Activated CD8-positive, alpha-beta memory T cell treated with anti-CD3 and anti-CD28 coated beads for 4 hours (primary cell): ENCODE results near the gene BCL7A.
"Not testable (repeated sequence)": the region's sequence is repeated elsewhere in the genome, so short reads cannot be mapped to it uniquely, and the experiment has no call there.

Source experiments
- DNase-seq, 2 donors: peaks; one replicate each; pipeline ENCODE4 v3.0.0-alpha.2; 2020; ENCODE audit warnings: low read depth in 2 of 2

Gene BCL7A

GRCh38 chr12:122051231-122051876 lies 29.7 kb downstream of the BCL7A start:
- DNase-seq, result no peak

GRCh38 chr12:122052285-122052684 lies 30.6 kb downstream of the BCL7A start:
- DNase-seq, result no peak

- DNase-seq, result no peak
These were observed 33.3 kb downstream of the BCL7A start for GRCh38 chr12:122054842-122055520.

- DNase-seq, result not testable (repeated sequence)
These were observed 34.7 kb downstream of the BCL7A start for GRCh38 chr12:122056406-122056805.

- DNase-seq, result no peak
These were observed 35.5 kb downstream of the BCL7A start for GRCh38 chr12:122057007-122057735.

GRCh38 chr12:122057769-122058168 lies 36.1 kb downstream of the BCL7A start:
- no peak for DNase-seq

GRCh38 chr12:122058549-122059149 lies 37.0 kb downstream of the BCL7A start:
- DNase-seq, result no peak

GRCh38 chr12:122059203-122059960 lies 37.7 kb downstream of the BCL7A start:
- no peak for DNase-seq

GRCh38 chr12:122060081-122060501 lies 38.4 kb downstream of the BCL7A start:
- DNase-seq, result no peak

GRCh38 chr12:122061253-122061652 lies 39.6 kb downstream of the BCL7A start:
- DNase-seq, result no peak

- no peak for DNase-seq
These were observed 41.4 kb downstream of the BCL7A start for GRCh38 chr12:122062832-122063693.

GRCh38 chr12:122063694-122064024 lies 42.0 kb downstream of the BCL7A start:
- no peak for DNase-seq

- DNase-seq, result no peak
These were observed 42.5 kb downstream of the BCL7A start for GRCh38 chr12:122064025-122064777.

- no peak for DNase-seq
These were observed 43.3 kb downstream of the BCL7A start for GRCh38 chr12:122064780-122065588.

- DNase-seq, result no peak
These were observed 45.9 kb downstream of the BCL7A start for GRCh38 chr12:122067548-122067947.

- no peak for DNase-seq
These were observed 46.3 kb downstream of the BCL7A start for GRCh38 chr12:122067966-122068365.

GRCh38 chr12:122072031-122072970 lies 50.6 kb downstream of the BCL7A start:
- DNase-seq, result no peak

GRCh38 chr12:122073815-122074214 lies 52.1 kb downstream of the BCL7A start:
- DNase-seq, result no peak
